NCI-H146 treated with DMSO at 0.1 percent for 48 hours (cell line): ENCODE data around the gene SGCD.
"Not testable (repeated sequence)": the region's sequence is repeated elsewhere in the genome, so short reads cannot be mapped to it uniquely, and the experiment has no call there.

ENCODE experiments used
- DNase-seq: peaks from one replicate; lab custom pipeline; 2025; ENCODE audit not compliant: unreplicated experiment; lab: John Stamatoyannopoulos, UW

SGCD gene

DNA sequence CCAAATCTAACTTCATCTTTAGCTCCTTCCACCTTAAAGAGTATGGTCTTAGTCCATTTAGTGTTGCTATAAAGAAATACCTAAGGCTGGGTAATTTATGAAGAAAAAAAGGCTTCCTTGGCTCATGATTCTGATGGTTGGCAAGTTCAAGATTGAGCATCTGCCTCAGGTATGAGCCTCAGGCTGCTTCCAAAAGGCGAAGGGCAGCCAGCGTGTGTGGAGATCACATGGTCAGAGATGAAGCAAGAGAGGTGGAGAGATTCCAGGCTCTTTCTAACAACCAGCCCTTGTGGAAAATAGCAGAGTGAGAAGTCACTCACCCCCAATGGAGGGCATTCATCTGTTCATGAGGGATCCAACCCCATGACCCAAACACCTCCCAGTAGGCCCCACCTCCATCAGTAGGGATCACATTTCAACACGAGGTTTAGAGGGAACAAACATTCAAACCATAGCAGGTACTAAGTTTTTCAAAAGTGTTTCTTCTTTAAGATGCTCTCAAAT, 225.9 kb downstream of the SGCD start:
- no peak for DNase-seq

DNA sequence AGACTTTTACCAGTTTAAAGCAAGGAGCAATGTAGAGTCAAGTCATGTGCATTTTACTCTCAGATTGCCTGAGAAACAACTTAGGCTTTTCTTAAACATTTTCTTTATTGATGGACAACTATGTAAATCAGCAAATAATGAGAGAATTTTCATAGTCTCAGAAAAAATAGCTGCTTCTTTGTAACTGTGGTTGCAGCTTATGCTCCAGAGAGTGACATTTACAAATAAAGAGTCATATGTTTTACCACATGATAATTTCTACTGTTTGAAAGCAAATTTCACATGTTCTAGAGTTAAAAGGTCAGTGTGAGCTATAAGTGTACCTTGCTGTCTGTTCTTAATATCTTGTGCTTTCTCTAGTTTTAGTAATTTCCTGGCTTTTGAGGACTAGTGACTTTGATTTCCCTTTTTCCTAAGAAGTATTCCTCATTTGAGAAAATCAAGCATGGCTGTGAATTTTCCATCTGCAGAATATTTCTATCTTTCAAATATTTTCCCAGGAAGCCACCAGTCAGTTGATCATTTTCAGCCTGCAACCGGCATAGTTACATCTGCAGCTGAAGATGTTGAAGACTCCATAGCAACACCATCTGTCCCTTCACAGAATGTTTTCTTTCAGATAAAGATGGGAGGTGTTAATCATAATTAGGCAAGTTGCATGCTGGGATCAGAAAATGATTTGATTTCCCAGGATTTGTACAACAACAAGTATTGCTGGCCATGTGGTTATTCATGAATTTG, 229.9 kb downstream of the SGCD start:
- no peak for DNase-seq

DNA sequence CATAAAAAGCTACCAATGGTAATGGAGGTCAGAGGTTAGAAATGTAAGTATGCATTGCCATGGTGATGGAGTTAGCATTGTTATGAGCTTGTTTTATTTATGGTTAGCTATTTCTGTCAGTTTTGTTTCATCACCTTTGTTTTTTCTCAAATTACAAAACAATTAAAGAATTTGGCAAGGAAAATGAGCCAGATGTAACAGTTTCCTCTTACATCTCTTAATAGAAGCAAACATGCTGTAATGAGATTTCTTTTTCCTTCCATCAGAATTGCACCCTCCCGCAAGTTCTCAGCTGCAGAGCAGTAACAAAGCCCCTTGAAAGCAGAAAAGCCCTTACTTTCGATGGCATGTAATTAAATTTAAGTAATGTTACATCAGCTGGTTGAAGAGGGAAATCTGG, 233.0 kb downstream of the SGCD start:
- no peak for DNase-seq

- no peak for DNase-seq
Observed at GRCh38 chr5:156561651-156562050, 234.7 kb downstream of the SGCD start.

DNA sequence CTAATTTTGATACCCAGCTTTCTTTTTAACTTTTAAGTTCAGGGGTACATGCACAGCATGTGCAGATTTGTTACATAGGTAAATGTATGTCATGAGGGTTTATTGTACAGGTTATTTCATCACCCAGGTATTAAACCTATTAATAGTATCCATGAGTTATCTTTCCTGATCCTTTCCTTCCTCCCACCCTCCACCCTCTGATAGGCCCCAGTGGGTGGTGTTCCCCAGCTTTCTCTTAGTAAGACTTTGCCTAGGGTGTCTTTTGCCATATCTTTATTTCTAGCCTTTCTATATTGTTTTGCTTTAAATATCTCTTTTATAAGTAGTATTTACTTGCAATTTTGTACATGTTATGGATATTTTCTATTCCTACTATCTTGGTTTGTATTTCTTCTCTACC, 243.7 kb downstream of the SGCD start:
- DNase-seq, result no peak

GRCh38 chr5:156581725-156582124, 254.8 kb downstream of the SGCD start:
- no peak for DNase-seq

DNA sequence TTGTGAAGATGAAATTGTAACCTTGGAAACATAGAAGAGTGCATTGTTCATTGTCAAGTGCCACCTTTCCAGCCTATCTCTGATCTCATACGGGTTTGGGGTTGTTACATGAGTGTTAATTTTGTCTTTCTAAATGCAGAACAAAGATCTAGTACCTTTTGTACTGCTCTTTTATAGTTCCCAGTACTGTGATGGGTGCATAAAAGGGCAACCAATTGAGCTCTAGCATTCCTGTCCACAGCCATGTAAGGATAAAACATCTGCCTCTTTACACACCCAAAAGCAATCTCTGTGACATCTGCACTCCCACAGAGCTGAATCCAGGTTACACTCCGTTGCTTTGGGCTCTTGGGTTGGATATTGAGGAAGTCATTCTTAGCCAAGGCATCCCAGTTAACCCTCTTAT, 255.2 kb downstream of the SGCD start:
- DNase-seq, result no peak

- DNase-seq, result no peak
Observed at GRCh38 chr5:156584871-156585270, 257.9 kb downstream of the SGCD start.

- DNase-seq, result no peak
Observed at GRCh38 chr5:156585999-156586398, 259.0 kb downstream of the SGCD start.

- DNase-seq, result no peak
Observed at GRCh38 chr5:156587012-156587411, 260.0 kb downstream of the SGCD start.

GRCh38 chr5:156588306-156588705, 261.3 kb downstream of the SGCD start:
- DNase-seq, result no peak

GRCh38 chr5:156589104-156589945, 262.4 kb downstream of the SGCD start:
- no peak for DNase-seq

- DNase-seq, result no peak
Observed at GRCh38 chr5:156589946-156590216, 262.9 kb downstream of the SGCD start.

GRCh38 chr5:156590978-156591377, 264.0 kb downstream of the SGCD start:
- DNase-seq, result no peak

GRCh38 chr5:156591631-156592030, 264.7 kb downstream of the SGCD start:
- DNase-seq, result no peak

GRCh38 chr5:156593546-156593945, 266.6 kb downstream of the SGCD start:
- DNase-seq, result no peak

DNA sequence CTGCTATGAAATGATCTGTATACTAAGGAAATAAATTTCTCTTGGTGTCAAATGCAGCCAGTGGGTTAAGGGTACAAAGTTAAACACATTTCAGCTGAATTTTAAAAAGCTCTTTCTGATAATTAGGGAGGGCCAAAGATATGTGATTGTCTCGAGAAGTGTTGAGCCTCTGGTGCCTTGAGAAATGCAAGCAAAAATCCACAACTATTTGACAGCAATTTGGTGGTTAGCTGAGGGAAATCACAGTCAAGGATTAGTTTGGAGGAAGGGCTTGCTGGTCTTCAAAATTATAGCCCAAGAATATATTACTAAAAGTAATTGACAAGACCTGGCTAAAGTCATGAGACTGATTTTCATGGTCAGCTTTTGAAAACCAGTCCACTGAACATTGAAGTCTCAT, 267.4 kb downstream of the SGCD start:
- DNase-seq, result no peak

DNA sequence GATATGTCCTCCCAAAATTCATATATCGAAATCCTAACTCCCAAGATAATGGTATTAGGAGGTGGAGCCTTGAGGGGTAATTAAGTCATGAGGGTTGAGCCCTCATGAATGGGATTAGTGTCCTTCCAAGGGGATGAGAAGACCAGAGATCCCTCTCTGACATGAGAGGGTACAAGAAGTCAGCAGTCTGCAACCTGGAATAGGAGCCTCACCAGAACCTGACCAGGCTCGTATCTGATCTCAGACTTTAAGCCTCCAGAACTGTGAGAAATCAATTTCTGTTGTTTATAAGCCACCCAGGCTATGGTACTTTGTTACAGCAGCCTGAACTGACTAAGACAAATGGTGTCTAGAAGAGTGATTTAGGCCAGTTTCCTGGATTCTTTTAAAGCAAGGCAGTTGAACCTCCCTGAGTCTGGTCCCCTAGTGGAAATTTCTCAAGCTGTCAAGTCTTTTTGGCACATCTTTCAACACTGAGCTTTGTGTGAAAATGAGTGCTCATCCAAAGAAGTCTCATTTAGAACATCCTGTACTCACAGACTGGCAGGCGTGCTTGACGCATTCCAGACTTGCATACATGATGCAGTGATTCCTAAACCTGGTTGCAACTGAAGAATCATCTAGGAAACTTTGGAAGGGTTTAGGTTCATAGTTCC, 268.3 kb downstream of the SGCD start:
- DNase-seq, result no peak

GRCh38 chr5:156597276-156597675, 270.3 kb downstream of the SGCD start:
- DNase-seq, result no peak

- DNase-seq, result no peak
Observed at GRCh38 chr5:156598964-156599363, 272.0 kb downstream of the SGCD start.

DNA sequence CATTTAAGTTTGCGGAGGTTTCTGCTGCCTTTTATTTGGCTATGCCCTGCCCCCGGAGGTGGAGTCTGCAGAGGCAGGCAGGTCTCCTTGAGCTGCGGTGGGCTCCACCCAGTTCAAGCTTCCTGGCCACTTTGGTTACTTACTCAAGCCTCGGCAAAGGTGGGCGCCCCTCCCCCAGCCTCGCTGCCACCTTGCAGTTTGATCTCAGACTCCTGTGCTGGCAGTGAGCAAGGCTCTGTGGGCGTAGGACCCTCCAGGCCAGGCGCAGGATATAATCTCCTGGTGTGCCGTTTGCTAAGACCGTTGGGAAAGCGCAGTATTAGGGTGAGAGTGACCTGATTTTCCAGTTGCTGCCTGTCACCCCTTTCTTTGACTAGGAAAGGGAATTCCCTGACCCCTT, 283.6 kb downstream of the SGCD start:
- not testable (repeated sequence) for DNase-seq

DNA sequence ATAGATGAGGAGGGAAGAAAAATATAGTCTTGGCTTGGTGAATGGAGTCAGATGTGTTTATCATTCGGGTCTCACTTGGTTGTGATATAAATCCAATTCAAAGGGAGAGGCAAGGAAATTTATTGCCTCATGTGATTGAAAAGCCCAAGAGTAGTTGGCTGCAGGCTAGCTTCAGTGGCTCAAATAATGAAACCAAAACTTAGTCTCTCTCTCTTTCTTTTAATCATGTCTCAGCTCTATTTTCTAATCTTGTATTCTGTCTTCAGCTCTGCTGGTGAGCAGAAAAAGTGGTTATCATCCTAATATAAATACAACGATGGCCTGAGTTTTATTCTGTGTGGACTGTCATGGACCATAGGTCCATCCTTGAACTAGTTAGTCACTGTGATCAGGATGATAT, 288.9 kb downstream of the SGCD start:
- DNase-seq, result no peak
